NCI-H510A treated with DMSO at 0.1 percent for 48 hours (cell line): ENCODE results near the gene SCIN.
"Not testable (repeated sequence)": the region's sequence is repeated elsewhere in the genome, so short reads cannot be mapped to it uniquely, and the experiment has no call there.

Experiments
- DNase-seq: peaks from one replicate; lab custom pipeline; 2025; lab: John Stamatoyannopoulos, UW

SCIN gene

GRCh38 chr7:12570534-12571461 is at the start of gene SCIN:
SCIN (plus strand) TSS chr7:12570720; CDS start chr7:12570787, 67 bp downstream.
- DNase-seq: peak; percentile 85

- peak; percentile 88 for DNase-seq
Observed at GRCh38 chr7:12524794-12525386, 45.6 kb upstream of the SCIN start.

GRCh38 chr7:12526693-12527092 is 43.8 kb upstream of the SCIN start:
- not testable (repeated sequence) for DNase-seq

GRCh38 chr7:12527670-12528069 is 42.9 kb upstream of the SCIN start:
- DNase-seq: not testable (repeated sequence)

- DNase-seq: no peak
Observed at GRCh38 chr7:12529971-12530710, 40.4 kb upstream of the SCIN start.

GRCh38 chr7:12531784-12532183 is 38.7 kb upstream of the SCIN start:
- DNase-seq: no peak

GRCh38 chr7:12534046-12534445 is 36.5 kb upstream of the SCIN start:
- no peak for DNase-seq

GRCh38 chr7:12539681-12540080 is 30.8 kb upstream of the SCIN start:
- no peak for DNase-seq

GRCh38 chr7:12540850-12541249 is 29.7 kb upstream of the SCIN start:
- no peak for DNase-seq

GRCh38 chr7:12543586-12543985 is 26.9 kb upstream of the SCIN start:
- DNase-seq: no peak

GRCh38 chr7:12549106-12549505 is 21.4 kb upstream of the SCIN start:
- DNase-seq: no peak

GRCh38 chr7:12550956-12551355 is 19.6 kb upstream of the SCIN start:
- no peak for DNase-seq

GRCh38 chr7:12552876-12553275 is 17.6 kb upstream of the SCIN start:
- DNase-seq: no peak

GRCh38 chr7:12553416-12553815 is 17.1 kb upstream of the SCIN start:
- no peak for DNase-seq

- no peak for DNase-seq
Observed at GRCh38 chr7:12554351-12554750, 16.2 kb upstream of the SCIN start.

- no peak for DNase-seq
Observed at GRCh38 chr7:12554872-12555271, 15.6 kb upstream of the SCIN start.

GRCh38 chr7:12555695-12556094 is 14.8 kb upstream of the SCIN start:
- not testable (repeated sequence) for DNase-seq

- not testable (repeated sequence) for DNase-seq
Observed at GRCh38 chr7:12556139-12556792, 14.3 kb upstream of the SCIN start.

GRCh38 chr7:12557282-12557681 is 13.2 kb upstream of the SCIN start:
- DNase-seq: no peak

GRCh38 chr7:12564996-12565764 is 5.3 kb upstream of the SCIN start:
- no peak for DNase-seq

GRCh38 chr7:12565873-12566272 is 4.6 kb upstream of the SCIN start:
- no peak for DNase-seq
